ENCODE data around the gene OAF. TPM values are rescaled to one million over a fixed set of nuclear protein-coding genes. Genes with fewer than 3 reads are reported as not detected.
A peak's percentile ranks its signal among the peaks of the same experiment; 100 is the strongest.

Gene OAF
- total and polyA plus RNA-seq, 4 donors, result 15.0 to 151 (median 82.0) TPM

DNA sequence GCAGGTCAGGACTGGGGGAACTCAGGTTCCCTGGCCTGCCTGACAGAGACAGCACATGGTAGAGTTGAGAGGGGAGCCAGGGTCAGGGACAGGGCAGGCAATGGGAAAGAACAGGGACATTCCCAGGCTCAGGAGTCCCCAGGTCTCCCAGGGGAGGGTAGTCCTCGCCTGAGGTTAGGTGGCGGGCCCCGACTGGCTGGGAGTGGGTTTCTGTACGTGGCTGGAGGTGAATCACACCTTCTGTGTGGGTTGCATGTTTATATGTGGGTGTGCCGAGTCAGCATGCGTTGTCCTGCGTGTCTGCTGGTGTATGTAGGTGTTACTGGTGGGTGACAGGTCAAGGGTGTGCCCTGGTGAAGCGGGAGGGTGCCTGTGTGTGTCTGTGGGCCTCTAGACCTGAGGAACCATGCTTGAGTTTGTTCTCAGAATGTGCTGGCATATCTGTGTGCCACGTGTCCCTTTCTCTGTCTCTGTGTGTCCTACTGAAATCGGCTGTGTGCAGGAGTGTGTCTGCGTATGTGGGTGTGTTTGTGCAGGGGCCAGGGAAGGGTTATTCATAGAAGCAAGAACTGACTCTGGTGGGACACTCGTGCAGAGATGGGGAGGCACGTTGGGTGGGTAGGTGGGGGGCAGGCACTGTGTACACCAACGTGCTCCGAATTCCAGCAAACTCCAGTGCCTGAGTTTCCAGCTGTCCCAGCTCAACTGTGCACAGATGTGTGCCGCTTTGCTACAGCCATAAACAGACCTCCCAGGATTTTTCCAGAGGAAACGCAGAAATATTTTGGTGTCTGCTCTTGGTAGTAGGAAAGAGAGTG lies 23.8 kb upstream of the OAF start (continued):
- TF ChIP-seq ATF3 (IDR thresholded peaks at IDR 0.05) (no peak), TAF1 (conservative IDR thresholded peaks at IDR 0.05) (no peak), FOXA2 (IDR thresholded peaks at IDR 0.05) (peak; percentile 5), HNF4A (conservative IDR thresholded peaks at IDR 0.05) (peak in 1 of 2 donors; percentile 33), NR2F2 (IDR thresholded peaks at IDR 0.05) (no peak), RAD21 (IDR thresholded peaks at IDR 0.05) (peak in 1 of 2 donors; percentile 6)

DNA sequence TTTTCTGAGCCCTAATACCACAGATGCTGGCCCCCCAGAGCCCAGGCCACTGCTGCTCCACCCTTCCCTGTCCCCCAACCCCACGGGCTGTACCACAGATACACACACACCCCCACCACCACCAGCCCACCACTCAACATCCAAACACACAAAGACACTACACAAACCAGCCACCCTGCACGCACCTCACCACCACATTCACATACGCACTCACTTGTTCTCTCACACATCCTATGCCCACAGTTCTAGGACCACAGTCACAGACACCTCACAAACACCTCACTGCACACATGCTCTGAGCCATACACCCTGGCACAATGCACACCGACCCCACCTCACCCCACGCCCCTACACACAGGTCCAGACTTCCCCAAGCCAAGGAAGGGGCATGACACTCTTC lies 22.5 kb upstream of the OAF start:
- DNase-seq (ENCODE audit: low spot score), result no peak
- H3K4me1 ChIP-seq (ENCODE audit: control insufficient read depth in 4 of 4, insufficient read depth in 4 of 4, low read length in 3 of 4), result peaks cover 19 to 84% (median 70%) of the 10 kb centered on the region in 4 donors
- peak overlapping the region; percentile 95 to 96 for H3K27ac ChIP-seq (ENCODE audit: low read depth in 1 of 2, low read length in 2 of 2)
- no peaks in the 10 kb centered on the region for H3K36me3 ChIP-seq (ENCODE audit: control insufficient read depth in 4 of 4, insufficient read depth in 3 of 4, low read depth in 1 of 4, low read length in 3 of 4)
- H3K4me3 ChIP-seq (ENCODE audit: low read depth in 1 of 3, low read length in 3 of 3), result no peak overlapping the region
- no peaks in the 10 kb centered on the region for H3K9me3 ChIP-seq (ENCODE audit: control insufficient read depth in 4 of 4, low read length in 3 of 4)
- WGBS, result 89% methylated on average over 5 of the region's 5 CpGs
- no peaks in the 10 kb centered on the region for H3K27me3 ChIP-seq (ENCODE audit: control insufficient read depth in 4 of 4, insufficient read depth in 4 of 4, low read length in 3 of 4)
- peak overlapping the region in 1 of 2 donors; percentile 87 for H3K9ac ChIP-seq (ENCODE audit: low read depth in 1 of 2, low read length in 2 of 2)
- TF ChIP-seq REST (IDR thresholded peaks at IDR 0.05), result no peak
- no peak for TF ChIP-seq HNF4G (IDR thresholded peaks at IDR 0.05)
- no peak for TF ChIP-seq RXRA (IDR thresholded peaks at IDR 0.05)
- TF ChIP-seq JUND (IDR thresholded peaks at IDR 0.05), result no peak
- TF ChIP-seq GABPA (IDR thresholded peaks at IDR 0.05 in 1 of 2, conservative IDR thresholded peaks at IDR 0.05 in 1 of 2), result no peak
- TF ChIP-seq YY1 (IDR thresholded peaks at IDR 0.05), result no peak
- no peak for TF ChIP-seq ATF3 (IDR thresholded peaks at IDR 0.05)
- TF ChIP-seq FOXA2 (IDR thresholded peaks at IDR 0.05), result no peak

DNA sequence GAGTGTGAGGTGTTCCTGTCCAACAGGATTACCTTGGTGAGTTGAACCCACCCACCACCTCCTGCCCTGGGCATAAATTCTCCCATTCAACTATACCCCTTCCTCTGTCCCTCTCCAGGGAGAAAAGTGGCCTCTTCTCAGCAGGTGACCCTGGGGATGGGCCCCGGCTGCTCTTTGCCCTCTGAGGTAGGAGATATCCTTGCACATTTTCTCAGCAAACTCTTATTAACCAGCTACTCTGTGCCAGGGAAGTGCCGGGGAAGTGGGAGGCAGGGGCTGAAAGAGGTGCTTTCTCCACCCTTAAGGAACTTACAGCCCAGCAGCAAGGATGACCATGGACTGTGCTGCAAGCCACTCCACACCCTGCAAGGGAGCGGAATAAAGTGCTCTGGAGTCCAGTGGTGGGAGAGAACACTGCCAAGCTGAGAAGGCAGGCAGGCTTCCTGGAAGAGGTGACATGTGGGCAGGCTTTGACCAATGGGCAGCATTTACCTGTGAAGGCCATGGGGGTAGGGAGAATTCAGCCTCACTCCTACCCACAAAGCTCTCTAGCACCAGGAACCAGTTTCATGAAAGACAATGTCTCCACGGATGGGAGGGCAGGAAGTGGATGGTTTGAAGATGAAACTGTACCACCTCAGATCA lies 21.9 kb upstream of the OAF start:
- Histone ChIP-seq H3K4me3 (ENCODE audit: low read depth in 1 of 3, low read length in 3 of 3) (no peak overlapping the region), H3K4me1 (ENCODE audit: control insufficient read depth in 4 of 4, insufficient read depth in 4 of 4, low read length in 3 of 4) (peaks cover 19 to 83% (median 68%) of the 10 kb centered on the region in 4 donors), H3K9ac (ENCODE audit: low read depth in 1 of 2, low read length in 2 of 2) (no peak overlapping the region), H3K27me3 (ENCODE audit: control insufficient read depth in 4 of 4, insufficient read depth in 4 of 4, low read length in 3 of 4) (no peaks in the 10 kb centered on the region), H3K27ac (ENCODE audit: low read depth in 1 of 2, low read length in 2 of 2) (peak overlapping the region; percentile 95 to 96), H3K36me3 (ENCODE audit: control insufficient read depth in 4 of 4, insufficient read depth in 3 of 4, low read depth in 1 of 4, low read length in 3 of 4) (no peaks in the 10 kb centered on the region), H3K9me3 (ENCODE audit: control insufficient read depth in 4 of 4, low read length in 3 of 4) (no peaks in the 10 kb centered on the region)
- TF ChIP-seq HNF4G (IDR thresholded peaks at IDR 0.05) (no peak), RXRA (IDR thresholded peaks at IDR 0.05) (no peak), SP1 (IDR thresholded peaks at IDR 0.05) (no peak), RAD21 (IDR thresholded peaks at IDR 0.05) (no peak), NR2F2 (IDR thresholded peaks at IDR 0.05) (no peak), FOXA1 (IDR thresholded peaks at IDR 0.05) (no peak), TAF1 (conservative IDR thresholded peaks at IDR 0.05) (no peak), REST (IDR thresholded peaks at IDR 0.05) (no peak), GABPA (IDR thresholded peaks at IDR 0.05 in 1 of 2, conservative IDR thresholded peaks at IDR 0.05 in 1 of 2) (no peak), YY1 (IDR thresholded peaks at IDR 0.05) (no peak)
- TF ChIP-seq, protein P1, sequence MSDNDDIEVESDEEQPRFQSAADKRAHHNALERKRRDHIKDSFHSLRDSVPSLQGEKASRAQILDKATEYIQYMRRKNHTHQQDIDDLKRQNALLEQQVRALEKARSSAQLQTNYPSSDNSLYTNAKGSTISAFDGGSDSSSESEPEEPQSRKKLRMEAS (IDR thresholded peaks at IDR 0.05), result no peak
- WGBS, result 88% methylated on average over 4 of the region's 4 CpGs
- DNase-seq (ENCODE audit: low spot score), result no peak
